RWPE2 (cell line): Measurements from ENCODE around the gene LTA4H.
A peak's percentile ranks its signal among the peaks of the same experiment; 100 is the strongest.

ENCODE experiments used
- ATAC-seq: fragments of 200-7000 bp; cut with Tn5 transposase; 3 replicates; pipeline ENCODE4 v1.9.1; 2021; ENCODE audit warnings: low read depth
- DNase-seq: peaks from one replicate; pipeline ENCODE4 v3.0.0-alpha.2; 2020; ENCODE audit warnings: low spot score
- H3K27ac ChIP-seq: fragments of 450-650 bp; 2 replicates; pipeline ENCODE4 v1.5.1; 2017; ENCODE audit warnings: mild to moderate bottlenecking; ENCODE audit not compliant: poor library complexity, severe bottlenecking
- H3K27me3 ChIP-seq: fragments of 250-450 bp; sonication (Bioruptor Pico); 2 replicates; pipeline ENCODE4 v1.5.1; 2021; ENCODE audit warnings: mild to moderate bottlenecking, moderate library complexity; ENCODE audit not compliant: insufficient read depth, poor library complexity, severe bottlenecking
- H3K36me3 ChIP-seq: fragments of 250-450 bp; sonication (Bioruptor Pico); 2 replicates; pipeline ENCODE4 v1.5.1; 2020; ENCODE audit warnings: low read depth, mild to moderate bottlenecking, moderate library complexity
- H3K4me1 ChIP-seq: fragments of 250-450 bp; sonication (Bioruptor Pico); 2 replicates; pipeline ENCODE4 v1.5.1; 2021; ENCODE audit warnings: mild to moderate bottlenecking, moderate library complexity; ENCODE audit not compliant: insufficient read depth, poor library complexity, severe bottlenecking
- H3K4me3 ChIP-seq: fragments of 250-450 bp; sonication (Bioruptor Pico); 2 replicates; pipeline ENCODE4 v1.5.1; 2021; ENCODE audit warnings: mild to moderate bottlenecking, moderate library complexity; ENCODE audit not compliant: severe bottlenecking
- H3K9me3 ChIP-seq: fragments of 250-450 bp; sonication (Bioruptor Pico); 2 replicates; pipeline ENCODE4 v1.5.1; 2021; ENCODE audit warnings: mild to moderate bottlenecking, moderate library complexity; ENCODE audit not compliant: severe bottlenecking
- CTCF ChIP-seq: fragments of 450-650 bp; IDR thresholded peaks from one replicate; pipeline ENCODE4 v1.5.1; 2017; ENCODE audit warnings: mild to moderate bottlenecking, moderate library complexity; ENCODE audit not compliant: poor library complexity, severe bottlenecking

LTA4H gene

DNA sequence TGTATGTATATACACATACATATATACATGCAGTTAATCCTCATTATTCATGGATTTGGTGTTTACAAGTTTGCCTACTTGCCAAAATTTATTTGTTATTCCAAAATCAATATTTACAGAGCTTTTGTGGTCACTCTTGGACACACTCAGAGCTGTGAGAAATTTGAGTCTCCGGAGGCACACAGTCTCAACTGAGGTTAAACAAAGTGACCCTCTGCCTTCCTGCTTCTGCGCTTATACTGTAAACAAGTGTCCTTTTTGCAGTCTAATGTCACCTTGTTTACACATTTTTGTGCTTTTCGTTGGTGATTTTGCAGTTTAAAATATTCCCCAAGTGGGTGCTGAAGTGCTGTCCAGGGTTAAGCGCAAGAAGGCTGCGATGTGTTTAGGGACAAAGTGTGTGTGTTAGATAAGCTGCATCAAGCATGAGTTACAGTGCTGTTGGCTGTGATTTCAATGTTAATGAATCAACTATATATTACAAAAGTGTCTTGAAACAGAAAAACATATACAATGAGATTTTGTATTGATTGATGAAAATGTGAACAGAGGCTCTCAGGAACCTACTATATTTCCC lies 13.1 kb upstream of the LTA4H start:
- DNase-seq (no peak), ATAC-seq (no peak; the same call in 2 of the 3 replicates)
- Histone ChIP-seq H3K4me3 (no peak overlapping the region), H3K4me1 (peaks cover 32% of the 10 kb centered on the region), H3K36me3 (no peaks in the 10 kb centered on the region), H3K27ac (peak overlapping the region; percentile 90), H3K9me3 (no peaks in the 10 kb centered on the region), H3K27me3 (no peaks in the 10 kb centered on the region)
- no peak for TF ChIP-seq CTCF

- DNase-seq (no peak), ATAC-seq (peak; percentile 84)
- Histone ChIP-seq H3K9me3 (no peaks in the 10 kb centered on the region), H3K27ac (peak overlapping the region; percentile 90), H3K4me1 (peaks cover 32% of the 10 kb centered on the region), H3K36me3 (no peaks in the 10 kb centered on the region), H3K4me3 (no peak overlapping the region), H3K27me3 (no peaks in the 10 kb centered on the region)
- TF ChIP-seq CTCF, result no peak
These were observed 12.1 kb upstream of the LTA4H start for GRCh38 chr12:96047229-96048211.

DNA sequence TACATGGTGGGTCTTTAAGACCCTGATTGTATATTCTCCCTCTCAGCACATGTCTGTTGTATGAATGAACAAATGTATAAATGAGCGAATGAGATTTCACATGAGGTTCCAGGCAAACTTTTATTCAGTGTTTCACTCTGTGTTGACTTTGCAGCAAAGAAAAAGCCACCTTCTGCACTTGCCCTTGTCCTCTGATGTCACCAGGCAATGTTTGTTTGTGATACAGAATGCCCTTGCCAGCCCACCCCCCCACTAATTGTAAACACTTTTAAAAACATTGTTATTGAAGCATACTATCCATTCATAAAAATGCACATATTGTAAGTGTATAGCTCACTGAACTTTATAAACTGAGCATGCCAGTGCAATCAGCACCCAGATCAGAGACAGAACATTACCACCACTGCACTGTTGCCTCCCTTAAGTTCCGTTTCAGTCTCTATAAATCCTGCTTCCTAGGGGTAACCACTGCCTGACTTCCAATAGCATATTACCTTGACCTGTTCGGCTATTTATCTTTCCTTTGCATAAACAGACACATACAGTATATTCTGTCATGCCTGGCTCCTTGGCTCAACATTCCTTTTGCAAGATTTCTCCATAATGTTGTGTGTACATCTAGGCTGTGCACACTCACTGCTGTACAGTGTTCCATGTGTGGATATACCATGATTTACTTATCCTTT lies 11.3 kb upstream of the LTA4H start:
- no peak for DNase-seq
- H3K9me3 ChIP-seq, result no peaks in the 10 kb centered on the region
- TF ChIP-seq CTCF, result no peak
- H3K27me3 ChIP-seq, result no peaks in the 10 kb centered on the region
- ATAC-seq, result no peak
- H3K4me1 ChIP-seq, result peaks cover 32% of the 10 kb centered on the region
- no peak overlapping the region for H3K4me3 ChIP-seq
- no peaks in the 10 kb centered on the region for H3K36me3 ChIP-seq
- H3K27ac ChIP-seq, result peak overlapping the region; percentile 90

GRCh38 chr12:96045566-96045965 lies 10.2 kb upstream of the LTA4H start:
- Histone ChIP-seq H3K4me3 (no peak overlapping the region), H3K4me1 (peaks cover 32% of the 10 kb centered on the region), H3K9me3 (no peaks in the 10 kb centered on the region), H3K27ac (no peak overlapping the region), H3K36me3 (no peaks in the 10 kb centered on the region), H3K27me3 (no peaks in the 10 kb centered on the region)
- no peak for ATAC-seq
- no peak for TF ChIP-seq CTCF
- DNase-seq, result no peak
